Stimulated activated CD8-positive, alpha-beta memory T cell treated with anti-CD3 and anti-CD28 coated beads, Interleukin-7, amount 100 ng/mL, for 4 hours (primary cell): Measurements from ENCODE around the gene TMEM234.
"Not testable (repeated sequence)": the region's sequence is repeated elsewhere in the genome, so short reads cannot be mapped to it uniquely, and the experiment has no call there.

Experiments
- DNase-seq, 2 donors: peaks; one replicate each; pipeline ENCODE4 v3.0.0-alpha.2; 2020; ENCODE audit warnings: low read depth in 2 of 2

Gene TMEM234

DNA sequence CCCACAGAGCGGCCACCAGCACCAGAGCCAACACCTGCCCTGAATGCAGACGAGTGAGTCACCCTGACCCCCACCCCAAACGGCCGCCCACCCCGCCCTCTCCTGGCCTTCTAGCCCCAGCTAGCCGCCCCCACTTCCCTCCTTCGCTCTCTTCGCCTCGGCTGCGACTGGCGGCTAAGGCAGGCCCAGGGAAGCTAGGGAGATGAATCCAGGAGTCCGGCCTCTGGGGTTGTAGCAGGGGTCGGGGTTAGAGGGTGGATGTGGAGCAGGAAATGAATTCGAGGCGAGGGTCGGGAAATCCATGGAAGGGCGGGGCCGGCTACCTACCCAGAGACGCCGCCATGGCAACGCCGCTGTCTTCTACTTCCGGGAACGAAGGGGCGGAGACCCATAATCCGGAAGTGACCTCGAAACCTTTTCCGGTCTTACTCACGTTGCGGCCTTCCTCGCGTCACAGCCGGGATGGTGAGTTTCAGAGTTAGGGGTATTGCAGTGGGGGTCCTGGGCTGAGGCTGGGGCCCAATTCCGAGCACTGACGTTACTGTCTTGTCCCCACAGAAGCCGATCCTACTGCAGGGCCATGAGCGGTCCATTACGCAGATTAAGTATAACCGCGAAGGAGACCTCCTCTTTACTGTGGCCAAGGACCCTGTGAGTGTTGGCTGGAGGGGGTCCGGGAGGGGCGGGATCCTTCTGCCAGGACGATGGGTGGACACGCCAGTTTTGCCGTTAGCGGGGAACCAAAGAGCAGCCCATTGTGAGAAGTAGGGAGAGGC, at the start of gene TMEM234, which contains the start of gene EIF3I:
TMEM234 (minus strand) TSS at position 374 of the 776 bp plus-strand sequence; CDS start at position 343, 31 bp downstream.
EIF3I (plus strand) TSS at position 428 of the 776 bp plus-strand sequence; CDS start at position 463, 35 bp downstream.
- peak; percentile 89 for DNase-seq

DNA sequence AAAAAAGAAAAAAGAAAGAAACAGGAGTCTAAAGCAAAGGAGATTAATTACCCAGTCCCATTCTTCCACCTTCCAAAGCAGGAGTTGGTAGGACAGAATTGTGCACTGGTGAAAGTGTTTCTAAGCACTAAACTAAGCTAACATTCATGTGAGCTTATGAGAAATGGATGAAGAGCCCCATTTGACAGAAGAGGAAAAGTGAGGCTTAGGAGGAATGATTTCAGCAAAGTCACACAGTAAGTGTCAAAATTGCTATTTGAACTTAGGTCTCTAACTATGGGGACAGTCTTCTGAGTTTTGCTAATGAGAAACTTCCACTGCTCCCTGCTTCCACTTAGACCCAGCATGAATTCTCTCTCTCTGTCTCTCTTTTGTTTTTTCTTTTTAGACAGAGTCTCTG, 47.6 kb upstream of the TMEM234 start:
- DNase-seq, result no peak

DNA sequence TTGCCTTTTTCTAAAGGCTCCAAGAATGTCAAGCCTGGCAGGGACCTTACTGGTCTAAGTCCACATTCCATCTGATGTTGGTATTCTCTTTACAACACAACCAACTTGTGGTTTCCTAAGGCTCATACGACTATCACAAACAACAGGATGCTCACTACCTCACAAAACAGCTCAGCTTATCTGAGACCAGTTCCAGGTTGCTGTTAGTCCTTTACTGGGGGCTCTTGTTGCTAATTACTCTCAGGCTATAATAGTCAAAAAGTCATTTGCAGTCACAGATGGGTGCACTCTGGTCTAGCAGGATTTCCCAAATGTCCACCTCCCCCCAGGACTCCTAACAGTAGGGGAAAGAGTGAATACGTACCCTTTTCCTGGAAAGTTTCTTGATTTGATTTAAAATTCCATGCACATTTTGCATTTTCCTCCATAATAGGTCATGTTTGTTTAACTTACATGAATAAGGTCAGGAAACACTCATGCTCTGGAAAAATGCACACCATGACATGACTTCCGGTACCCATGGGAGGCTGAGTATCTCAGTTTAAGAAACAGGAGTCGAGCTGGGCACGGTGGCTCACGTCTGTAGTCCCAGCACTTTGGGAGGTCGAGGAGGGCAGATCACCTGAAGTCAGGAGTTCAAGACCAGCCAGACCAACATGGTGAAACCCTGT, 44.9 kb upstream of the TMEM234 start:
- DNase-seq, result no peak

DNA sequence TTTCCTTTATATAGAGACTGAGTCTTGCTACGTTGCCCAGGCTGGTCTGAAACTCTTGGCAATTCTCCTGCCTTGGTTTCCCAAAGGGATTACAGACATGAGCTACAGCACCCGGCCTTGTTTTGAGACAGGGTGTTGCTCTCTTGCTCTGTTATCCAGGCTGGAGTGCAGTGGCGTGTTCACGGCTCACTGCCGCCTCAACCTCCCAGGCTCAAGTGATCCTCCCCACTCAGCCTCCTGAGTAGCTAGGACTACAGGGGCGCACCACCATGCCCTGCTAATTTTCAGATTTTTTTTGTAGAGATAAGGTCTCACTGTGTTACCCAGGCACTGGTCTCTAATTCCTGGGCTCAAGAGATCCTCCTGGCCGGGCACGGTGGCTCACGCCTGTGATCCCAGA, 43.7 kb upstream of the TMEM234 start:
- DNase-seq, result no peak

DNA sequence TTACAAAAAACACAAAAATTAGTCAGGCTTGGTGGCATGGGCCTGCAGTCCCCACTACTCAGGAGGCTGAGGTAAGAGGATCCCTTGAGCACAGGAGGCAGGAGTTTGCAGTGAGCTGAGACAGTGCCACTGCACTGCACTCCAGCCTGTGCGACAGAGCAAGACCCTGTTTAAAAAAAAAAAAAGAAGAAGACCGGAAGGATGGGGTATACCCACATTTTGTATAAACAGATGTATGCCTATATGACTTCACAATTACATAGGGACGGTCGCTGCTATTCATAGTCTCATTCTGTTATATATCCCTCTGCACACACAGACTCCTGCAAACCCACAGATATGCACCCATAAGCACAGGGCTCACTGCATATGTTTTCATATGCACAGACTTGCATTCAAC, 41.6 kb upstream of the TMEM234 start:
- DNase-seq, result no peak

DNA sequence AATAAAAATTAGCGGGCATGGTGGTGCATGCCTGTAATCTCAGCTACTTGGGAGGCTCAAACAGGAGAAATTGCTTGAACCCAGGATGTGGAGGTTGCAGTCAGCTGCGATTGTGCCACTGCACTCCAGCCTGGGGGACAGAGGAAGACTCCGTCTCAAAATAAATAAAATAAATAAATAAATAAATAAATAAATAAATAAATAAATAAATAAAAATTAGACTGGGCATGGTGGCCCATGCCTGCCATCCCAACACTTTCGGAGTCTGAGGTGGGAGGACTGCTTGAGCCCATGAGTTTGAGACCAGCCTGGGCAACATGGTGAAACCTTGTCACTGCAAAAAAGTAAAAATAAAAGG, 41.1 kb upstream of the TMEM234 start:
- DNase-seq, result not testable (repeated sequence)

DNA sequence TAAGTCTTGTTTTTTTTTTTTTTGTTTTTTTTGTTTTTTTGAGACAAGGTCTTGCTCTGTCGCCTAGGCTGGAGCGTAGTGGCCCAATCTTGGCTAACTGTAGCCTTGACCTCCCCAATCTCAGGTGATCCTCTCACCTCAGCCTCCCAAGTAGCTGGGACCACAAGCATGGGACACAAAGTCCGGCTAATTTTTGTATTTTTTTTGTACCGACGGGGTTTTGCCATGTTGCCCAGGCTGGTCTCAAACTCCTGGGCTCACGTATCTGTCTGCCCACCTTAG, 35.0 kb upstream of the TMEM234 start:
- DNase-seq, result no peak

DNA sequence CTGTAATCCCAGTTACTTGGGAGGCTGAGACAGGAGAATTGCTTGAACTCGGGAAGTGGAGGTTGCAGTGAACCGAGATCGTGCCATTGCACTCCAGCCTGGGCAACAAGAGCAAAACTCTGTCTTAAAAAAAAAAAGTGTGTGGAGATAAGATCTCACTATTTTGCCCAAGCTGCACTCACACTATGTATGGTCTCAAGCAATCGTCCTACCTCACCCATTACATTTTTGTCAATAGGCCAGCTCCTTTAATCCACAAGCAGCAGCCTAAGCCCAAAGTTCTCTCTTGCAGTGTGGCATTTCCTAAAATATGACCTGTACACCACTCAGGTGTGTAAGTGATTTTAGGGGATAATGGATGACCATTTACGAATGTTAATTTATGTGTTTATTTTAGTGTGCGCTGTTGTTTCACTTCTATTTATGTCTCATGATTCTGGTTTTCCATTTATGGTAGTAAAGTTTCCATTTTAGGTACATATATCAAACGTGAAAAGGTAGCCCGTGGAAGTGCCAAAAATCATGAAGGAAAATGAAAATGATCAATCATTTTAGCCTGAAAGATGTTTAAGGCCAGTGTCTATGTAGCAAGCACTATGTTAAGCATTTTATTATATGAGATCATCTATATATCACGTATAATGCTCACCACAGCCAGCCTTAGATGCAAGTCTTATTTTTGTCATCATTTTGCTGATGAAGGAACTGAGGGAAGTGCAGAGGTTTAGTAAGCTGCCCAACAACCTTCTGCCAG, 34.5 kb upstream of the TMEM234 start:
- no peak for DNase-seq

DNA sequence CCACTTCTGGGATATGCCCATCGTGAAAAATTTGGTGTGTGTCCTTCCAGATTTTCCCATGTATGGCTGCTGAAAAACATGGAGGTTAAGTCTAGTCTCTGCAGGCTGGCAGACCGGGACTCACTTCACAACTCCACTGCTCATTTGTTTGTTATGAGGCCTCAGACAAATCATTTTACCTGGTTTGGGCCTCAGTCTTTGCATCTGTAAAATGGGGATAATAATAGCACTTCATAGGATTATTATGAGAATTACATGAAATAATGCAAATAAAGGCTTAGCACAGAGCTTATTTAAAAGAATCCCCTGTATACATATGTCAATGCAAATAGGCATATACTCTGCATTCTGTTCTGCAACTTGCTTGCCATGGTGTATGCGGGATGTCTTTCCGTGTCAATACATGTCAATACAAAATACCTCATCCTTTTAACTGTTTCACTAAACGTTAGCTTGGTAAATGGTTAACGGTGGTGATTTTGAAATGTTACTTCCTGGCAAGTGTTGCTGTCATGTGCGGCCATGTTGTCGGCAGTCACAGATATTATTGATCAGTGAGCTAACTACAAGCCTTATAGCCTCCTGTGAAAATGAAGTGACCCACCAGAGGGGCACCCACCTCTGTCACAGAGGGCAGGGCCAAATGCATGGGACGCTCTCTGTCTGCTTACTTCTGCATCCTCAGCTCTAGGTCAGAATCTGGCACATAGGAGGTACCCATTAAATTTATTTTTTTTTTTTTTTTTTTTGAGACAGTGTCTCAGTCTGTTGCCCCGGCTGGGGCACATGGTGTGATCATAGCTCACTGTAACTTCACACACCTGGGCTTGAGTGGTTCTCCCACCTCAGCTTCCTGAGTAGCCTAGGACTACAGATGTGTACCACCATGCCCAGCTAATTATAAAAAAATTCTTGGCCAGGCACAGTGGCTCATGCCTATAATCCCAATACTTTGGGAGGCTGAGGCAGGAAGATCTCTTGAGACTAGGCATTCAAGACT, 33.2 kb upstream of the TMEM234 start:
- DNase-seq, result no peak

DNA sequence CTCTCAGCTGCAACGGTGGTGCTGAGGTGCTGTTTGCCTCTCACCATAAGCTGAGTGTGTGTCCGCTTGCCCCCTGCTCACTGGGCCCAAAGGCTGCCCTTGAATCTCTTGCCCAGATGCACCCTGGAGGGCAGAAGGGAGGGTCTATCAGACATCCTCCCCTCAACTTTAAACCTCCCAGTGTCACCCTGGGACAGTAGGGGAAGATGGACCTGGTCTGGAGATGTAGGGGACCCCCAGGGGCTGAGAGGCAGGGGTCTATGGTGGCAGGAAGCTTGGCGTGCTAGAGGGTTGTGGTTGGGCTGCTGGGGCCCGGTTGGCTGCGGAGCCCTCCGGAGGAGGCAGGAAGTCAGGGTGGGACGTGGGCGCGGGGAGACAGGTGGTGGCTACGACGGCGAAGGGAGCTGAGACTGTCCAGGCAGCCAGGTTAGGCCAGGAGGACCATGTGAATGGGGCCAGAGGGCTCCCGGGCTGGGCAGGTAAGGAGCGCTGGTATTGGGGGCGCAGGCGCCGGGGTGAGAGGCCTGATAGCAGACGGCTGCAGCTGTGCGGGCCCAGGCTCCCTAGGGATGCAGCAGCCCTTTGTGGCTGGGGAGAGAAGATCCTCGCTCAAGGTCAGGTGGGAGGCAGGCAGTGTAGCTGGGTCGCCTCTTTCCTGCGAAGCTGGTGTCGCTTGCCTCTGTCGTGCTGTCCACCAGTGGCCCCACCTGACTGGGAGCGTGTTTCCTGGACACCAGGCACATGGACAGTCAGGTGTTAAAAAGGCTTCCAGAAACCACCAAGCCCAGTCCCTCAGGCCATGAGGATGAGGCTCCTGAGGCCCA, 29.0 kb upstream of the TMEM234 start, which contains the start of gene LCK:
LCK (plus strand) TSS at position 373 of the 824 bp plus-strand sequence. CDS start 23,065 bp downstream, outside the sequence.
- peak in 1 of 2 donors; percentile 62 for DNase-seq

DNA sequence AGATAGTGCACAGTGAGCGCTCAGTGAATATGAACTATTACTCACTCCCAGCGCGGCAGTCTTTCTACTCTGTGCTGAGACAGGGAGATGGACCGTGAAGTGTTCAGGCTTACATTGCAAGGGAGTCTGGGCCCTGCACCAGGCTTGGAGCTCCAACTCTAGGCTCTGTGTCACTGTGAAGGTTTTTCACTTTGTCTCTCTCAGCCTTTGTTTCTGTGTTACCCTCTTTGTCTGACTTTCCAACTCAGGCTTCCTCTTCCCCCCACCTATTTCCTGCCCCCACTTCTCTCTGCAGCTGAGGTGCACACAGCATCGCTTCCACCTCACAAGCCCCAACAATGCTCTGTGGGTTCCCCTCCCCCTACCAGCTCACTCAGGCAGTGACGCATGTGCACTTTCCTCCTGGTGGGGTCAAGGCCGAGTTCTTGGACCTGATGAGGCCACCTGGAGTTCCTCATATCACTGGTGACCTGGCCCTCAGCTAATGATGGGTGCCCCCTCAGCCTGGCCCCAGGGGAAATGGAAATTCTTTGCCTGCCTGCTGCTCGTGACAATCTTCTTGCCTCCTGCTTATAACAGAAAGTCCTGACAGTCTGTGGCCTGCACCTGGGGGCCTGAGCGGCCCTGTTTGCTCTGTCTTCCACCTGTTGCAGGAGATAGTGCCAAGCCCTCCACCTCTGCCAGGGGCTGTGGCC, 27.8 kb upstream of the TMEM234 start:
- peak; percentile 76 to 77 for DNase-seq

DNA sequence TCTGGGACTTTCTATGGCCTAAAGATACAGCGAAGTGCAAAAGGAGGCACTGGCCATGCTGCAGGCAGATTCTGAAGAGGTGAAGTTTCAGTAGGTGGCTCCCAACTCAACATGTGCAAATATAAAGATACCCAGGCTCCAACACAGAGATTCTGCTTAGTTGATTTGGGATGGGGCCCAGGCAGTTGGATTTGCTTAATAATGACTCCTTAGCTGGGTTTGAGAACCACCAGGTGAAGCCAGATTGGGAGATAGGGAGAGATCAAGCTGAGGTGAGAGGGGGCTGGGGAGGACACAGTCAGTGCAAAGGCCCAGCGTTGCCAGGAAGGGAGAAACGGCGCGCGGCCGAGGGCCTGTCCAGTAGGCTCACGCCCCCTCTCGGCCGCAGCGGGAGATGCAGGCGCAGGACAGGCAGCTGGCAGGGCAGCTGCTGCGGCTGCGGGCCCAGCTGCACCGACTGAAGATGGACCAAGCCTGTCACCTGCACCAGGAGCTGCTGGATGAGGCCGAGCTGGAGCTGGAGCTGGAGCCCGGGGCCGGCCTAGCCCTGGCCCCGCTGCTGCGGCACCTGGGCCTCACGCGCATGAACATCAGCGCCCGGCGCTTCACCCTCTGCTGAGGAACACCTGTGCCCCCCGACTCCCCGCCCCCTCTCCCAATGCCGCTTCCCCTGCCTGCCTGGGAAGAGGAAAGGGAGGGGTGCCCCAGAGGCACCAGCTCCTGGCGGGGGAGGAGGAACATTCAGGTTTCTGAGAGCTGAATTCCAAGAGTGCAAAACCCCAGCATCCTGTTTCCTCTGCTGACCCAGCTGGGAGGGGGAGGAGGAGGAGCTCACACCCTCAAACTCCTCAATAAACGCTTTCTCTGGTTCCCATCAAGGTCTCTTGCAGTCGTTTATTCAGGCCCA, 26.1 kb upstream of the TMEM234 start:
- peak in 1 of 2 donors; percentile 60 for DNase-seq

DNA sequence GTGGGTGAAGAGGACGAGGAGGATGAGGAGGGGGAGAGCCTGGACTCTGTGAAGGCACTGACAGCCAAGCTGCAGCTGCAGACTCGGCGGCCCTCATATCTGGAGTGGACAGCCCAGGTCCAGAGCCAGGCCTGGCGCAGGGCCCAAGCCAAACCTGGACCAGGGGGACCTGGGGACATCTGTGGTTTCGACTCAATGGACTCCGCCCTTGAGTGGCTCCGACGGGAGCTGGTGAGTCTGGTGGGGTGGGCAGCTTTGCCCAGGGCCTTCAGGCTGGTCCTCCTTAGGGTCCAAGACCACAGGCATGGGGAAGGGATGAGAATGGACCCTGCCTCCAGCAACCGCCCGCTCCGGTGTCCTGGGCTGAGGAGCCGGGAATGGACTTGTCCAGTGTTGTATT, 25.3 kb upstream of the TMEM234 start:
- DNase-seq, result no peak

DNA sequence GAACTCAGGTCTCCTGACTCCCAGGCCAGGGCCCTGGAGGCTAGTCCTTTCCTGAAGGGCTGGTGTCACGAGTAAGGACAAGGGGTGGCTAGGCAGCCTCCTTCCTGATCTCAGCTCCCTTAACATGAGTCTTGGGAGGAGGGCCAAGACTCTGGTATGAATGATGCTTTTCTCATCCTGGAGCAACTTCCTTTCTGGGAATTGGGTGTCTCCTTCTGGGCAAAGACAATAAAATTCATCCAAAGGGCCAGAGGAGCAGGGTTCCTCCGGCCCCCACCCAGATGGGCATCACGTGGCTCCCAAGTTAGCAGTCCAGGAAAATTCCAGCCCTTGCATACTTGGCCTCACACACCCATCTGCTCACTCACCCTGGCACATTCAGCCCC, 24.7 kb upstream of the TMEM234 start, which contains the start of gene FAM167B:
FAM167B (plus strand) TSS at position 335 of the 386 bp plus-strand sequence. CDS start 200 bp downstream, outside the sequence.
- no peak for DNase-seq

DNA sequence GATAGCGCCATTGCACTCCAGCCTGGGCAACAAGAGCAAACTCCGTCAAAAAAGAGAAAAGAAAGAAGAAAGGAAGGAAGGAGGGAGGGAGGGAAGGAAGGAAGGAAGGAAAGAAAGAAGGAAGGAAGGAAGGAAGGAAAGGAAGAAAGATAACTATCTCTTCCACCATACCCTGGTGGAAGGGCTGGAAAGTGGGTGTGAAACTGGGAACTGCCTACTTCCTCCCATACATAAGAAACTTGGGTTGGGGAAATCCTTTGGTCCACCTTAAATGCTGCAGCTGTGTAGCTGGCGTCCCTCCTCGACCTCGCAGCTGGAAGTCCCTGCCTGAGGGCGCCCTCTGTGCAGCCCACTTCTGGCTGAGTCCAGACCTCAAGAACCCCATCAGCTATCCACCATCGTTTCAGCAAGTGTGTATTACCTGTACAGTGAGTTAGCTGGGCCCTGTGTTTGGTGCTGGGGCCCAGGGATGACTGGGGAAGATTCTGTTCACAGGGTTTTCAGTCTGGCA, 20.2 kb upstream of the TMEM234 start:
- DNase-seq, result no peak

DNA sequence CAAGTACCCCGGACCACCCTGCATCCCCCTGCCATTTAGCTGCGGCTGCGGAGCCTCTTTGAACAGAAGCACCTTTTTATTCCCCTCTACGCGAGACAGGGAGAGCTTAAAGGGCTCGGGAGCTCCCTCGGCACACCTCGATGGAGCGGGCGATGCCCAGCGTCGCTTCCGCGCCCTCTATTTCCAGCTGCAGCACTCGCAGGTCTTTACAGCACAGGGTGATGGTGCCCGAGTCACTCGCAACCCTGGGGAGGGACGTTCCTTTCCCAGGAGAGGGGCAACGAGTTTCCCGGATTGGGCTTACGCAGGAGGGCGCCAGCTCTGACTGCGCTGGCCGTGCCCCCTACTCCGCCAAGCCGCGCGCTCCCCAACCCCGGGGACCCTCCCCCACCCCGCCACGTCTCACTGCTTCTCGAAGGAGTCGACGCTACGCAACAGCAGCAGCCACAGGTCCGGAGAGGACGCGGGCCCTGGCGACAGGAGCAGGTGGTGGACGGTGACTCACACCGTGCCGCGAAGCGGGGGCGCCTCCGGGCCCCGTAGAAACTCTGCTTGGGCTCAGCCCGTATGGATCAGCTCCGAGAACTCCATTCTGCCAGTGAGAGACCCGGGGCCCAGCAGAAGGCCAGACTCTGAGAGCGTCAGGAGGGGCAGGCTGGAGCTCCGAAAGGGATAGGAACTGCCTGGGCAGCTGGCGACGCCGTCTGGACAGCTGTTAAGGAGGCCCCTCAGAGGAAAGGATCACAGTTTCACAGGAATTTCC, 19.0 kb upstream of the TMEM234 start:
- DNase-seq, result peak in 1 of 2 donors; percentile 36

DNA sequence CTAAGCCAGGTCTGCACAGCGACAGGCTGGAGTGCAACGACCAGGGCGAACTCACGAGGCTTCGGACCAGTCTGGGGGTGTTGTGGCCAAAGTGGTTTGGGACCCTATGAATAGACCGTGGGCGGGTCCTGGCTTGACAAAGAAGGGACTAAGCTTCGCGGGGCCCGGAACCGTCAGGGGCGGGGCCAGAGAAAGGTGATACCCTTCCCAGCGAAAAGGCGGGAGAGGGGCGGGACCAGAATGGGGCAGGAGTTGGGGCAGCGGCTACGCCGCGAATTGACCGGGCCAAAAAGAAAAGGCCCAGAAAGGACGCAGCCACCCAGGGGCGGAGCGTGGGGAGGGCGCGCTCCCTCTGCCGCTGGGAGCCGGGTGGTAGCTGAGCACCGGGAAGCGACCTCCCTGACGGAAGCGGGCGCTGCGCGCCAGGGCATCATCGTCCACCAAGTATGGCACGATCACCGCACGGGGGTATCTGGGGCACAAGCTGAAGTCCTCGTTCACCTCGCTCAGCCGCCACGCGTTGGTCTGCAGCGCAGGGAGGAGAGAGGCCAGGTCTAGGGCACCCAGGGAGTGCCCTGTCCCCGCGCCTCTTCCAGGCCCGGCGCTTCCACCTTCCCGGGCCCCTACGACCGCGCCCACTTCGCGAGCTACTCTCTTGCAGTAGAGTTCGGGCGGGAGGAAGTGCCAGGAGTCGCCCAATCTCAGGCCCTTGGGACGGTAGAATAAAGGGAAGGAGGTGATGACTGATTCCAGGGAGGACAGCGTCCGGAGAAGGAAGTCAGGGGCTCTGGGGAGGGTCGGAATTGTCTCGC, 18.2 kb upstream of the TMEM234 start:
- DNase-seq, result peak in 1 of 2 donors; percentile 50
